ENCODE measurements around the gene IER5. TPM values are rescaled to one million over a fixed set of nuclear protein-coding genes. Genes with fewer than 3 reads are reported as not detected.

Gene IER5
- total and polyA plus RNA-seq, 9 of the 15 experiments (the other 6 are each of a cell fraction or from before 2014, with no cell fraction given), result 2.4 to 32.1 (median 12.0) TPM

DNA sequence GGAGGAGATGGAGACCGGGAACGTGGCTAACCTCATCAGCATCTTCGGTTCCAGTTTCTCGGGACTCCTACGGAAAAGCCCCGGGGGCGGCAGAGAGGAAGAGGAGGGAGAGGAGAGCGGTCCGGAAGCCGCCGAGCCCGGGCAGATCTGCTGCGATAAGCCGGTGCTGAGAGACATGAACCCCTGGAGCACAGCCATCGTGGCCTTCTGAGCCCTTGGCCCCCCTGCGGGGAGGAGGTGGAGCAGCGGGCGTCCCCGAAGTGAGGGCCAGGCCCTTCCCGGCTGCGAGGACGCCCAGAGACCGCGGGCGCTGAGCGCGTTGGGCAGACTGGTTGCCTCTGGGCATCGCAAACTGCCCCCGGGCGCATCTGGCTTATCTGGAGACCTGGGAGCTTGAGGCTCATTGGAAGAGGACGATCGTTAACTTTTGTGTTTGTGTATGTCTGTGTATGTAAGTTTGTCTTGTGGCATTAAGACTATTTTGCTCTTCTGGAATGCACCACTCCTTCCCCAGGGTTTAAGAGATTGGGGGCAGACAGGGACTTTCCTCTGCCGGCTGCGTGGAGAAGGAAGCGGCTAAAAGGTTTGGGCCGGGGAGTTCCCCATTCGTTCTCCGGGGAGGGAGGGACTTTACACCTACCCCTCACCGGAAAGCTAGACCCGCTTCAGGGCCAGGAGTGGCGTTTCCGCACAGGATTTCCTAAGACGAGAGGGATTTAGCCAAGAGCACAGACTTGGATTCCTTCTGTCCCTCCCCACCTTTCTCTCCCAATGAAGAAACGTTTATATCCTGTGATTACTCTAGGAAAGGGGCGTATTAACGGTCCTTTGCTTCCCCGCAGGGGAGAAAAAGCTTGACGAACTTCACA lies 1.4 kb downstream of the IER5 start (continued):
- TF ChIP-seq MNT (conservative IDR thresholded peaks at IDR 0.05), result peak in 1 of 2 experiments; percentile 67; a peak in 2 of 4 replicates
- TF ChIP-seq, protein P1, sequence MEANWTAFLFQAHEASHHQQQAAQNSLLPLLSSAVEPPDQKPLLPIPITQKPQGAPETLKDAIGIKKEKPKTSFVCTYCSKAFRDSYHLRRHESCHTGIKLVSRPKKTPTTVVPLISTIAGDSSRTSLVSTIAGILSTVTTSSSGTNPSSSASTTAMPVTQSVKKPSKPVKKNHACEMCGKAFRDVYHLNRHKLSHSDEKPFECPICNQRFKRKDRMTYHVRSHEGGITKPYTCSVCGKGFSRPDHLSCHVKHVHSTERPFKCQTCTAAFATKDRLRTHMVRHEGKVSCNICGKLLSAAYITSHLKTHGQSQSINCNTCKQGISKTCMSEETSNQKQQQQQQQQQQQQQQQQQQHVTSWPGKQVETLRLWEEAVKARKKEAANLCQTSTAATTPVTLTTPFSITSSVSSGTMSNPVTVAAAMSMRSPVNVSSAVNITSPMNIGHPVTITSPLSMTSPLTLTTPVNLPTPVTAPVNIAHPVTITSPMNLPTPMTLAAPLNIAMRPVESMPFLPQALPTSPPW (CRISPR knock-in tag; IDR thresholded peaks at IDR 0.05), result peak; percentile 93
- peak; percentile 24 for TF ChIP-seq SMAD1 (IDR thresholded peaks at IDR 0.05; ENCODE audit: low read depth, low read length, partially characterized antibody)
- TF ChIP-seq AFF4 (CRISPR knock-in tag; IDR thresholded peaks at IDR 0.05), result peak; percentile 69
- no peak for TF ChIP-seq ZNF512 (tag; IDR thresholded peaks at IDR 0.05)
- peak; percentile 57; the same call in 1 of the 2 replicates for TF ChIP-seq GABPA (tag; conservative IDR thresholded peaks at IDR 0.05; ENCODE audit: low read depth)
- TF ChIP-seq HDAC6 (IDR thresholded peaks at IDR 0.05; ENCODE audit: low read depth, low read length), result 0 out of 2 replicates have a peak, but pooled peaks have one; percentile 39
- peak; percentile 94 for TF ChIP-seq MEIS2 (IDR thresholded peaks at IDR 0.05; ENCODE audit: partially characterized antibody)
- no peak for TF ChIP-seq MXI1 (IDR thresholded peaks at IDR 0.05; ENCODE audit: low read depth, low read length)
- no peak for TF ChIP-seq ZNF143 (CRISPR knock-in tag; IDR thresholded peaks at IDR 0.05)
- peak; percentile 18 for TF ChIP-seq HNRNPLL (IDR thresholded peaks at IDR 0.05; ENCODE audit: low read depth, low read length, poor library complexity, severe bottlenecking)
